H54 (cell line): ENCODE results near the gene CCDC127.
"Not testable (repeated sequence)": the region's sequence is repeated elsewhere in the genome, so short reads cannot be mapped to it uniquely, and the experiment has no call there.

ENCODE experiments used
- DNase-seq: peaks from one replicate; pipeline ENCODE4 v3.0.0; 2011; ENCODE audit warnings: low spot score, mixed read lengths; ENCODE audit not compliant: insufficient read length
- FAIRE-seq: peaks from 3 replicates; lab custom pipeline; 2011; peaks lifted over from hg19 to GRCh38; lab: Jason Lieb, UNC
- POLR2A ChIP-seq: IDR thresholded peaks from 2 replicates; pipeline ENCODE4 v1.6.1; 2011; ENCODE audit warnings: low read depth, mild to moderate bottlenecking, low read length

The CCDC127 gene

DNA sequence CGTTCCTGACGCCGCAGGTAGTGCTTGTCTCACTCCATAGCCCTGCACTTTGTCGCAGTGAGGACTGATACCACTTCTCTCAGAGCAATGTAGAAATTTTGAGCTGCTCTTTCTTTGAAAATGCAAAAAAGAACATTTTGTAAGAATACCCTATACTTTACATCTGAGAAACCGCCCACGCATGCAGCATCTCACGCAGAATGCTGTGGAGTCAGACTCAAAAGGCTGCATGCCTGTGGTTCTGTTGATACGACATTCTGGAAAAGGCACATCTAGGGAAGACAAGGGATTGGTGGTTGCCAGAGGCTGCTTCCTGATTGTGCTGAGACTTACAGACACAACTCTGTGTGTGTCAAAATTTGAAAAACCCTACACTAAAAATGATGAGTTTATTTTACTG lies 20.0 kb upstream of the CCDC127 start:
- not testable (repeated sequence) for DNase-seq, FAIRE-seq

DNA sequence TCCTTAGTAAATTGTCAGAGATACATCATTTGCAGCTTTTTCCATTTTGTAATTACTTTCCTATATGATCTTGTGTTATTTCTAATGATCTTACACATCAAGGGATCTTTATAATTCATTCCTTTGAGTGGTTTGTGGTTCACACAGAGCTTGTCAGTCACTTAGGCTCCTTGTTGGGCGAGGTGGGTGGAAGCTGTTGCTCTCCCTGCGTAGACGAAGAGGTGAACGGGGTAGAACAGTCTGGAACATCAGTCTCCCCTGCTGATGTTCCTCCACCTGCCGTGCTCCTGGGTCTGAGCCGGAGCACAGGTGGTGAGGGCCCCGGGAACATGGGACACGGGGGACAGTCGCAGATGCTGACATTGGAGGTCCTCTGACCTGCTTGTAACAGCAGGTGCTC lies 17.6 kb upstream of the CCDC127 start:
- DNase-seq, FAIRE-seq: not testable (repeated sequence)

DNA sequence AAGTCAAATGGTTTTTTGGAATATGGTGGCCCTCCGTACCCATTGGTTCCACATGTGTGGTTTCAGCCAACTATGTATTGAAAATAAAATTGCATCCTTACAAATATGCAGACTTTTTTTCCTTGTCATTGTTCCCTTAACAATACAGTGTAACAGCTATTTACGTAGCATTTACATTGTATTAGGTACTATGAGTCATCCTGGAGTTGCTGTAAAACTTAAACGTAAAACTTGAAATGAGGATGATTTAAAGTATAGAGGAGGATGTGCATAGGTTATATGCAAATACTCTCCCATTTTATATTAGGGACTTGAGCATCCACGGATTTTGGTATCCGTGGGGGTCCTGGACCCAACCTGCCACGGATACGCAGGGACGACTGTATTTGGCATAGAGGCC lies 16.5 kb upstream of the CCDC127 start:
- FAIRE-seq = no peak

DNA sequence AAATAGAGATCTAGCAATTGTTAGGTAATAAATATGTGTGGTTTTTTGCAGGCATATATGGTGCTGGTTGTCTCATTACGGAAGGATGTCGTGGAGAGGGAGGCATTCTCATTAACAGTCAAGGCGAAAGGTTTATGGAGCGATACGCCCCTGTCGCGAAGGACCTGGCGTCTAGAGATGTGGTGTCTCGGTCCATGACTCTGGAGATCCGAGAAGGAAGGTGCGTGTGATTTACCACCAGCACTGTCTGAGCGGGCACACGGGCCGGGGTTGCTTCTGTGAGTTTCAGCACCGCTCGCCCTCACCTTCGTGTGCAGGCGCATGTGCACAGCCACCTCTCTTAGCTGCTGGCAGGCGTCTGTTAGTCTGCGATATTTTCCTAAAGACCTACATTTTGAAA lies 15.5 kb upstream of the CCDC127 start:
- DNase-seq, FAIRE-seq: not testable (repeated sequence)

More for the DNA sequence above, 16.5 kb upstream of the CCDC127 start:
- no peak for DNase-seq
- TF ChIP-seq POLR2A = no peak

DNA sequence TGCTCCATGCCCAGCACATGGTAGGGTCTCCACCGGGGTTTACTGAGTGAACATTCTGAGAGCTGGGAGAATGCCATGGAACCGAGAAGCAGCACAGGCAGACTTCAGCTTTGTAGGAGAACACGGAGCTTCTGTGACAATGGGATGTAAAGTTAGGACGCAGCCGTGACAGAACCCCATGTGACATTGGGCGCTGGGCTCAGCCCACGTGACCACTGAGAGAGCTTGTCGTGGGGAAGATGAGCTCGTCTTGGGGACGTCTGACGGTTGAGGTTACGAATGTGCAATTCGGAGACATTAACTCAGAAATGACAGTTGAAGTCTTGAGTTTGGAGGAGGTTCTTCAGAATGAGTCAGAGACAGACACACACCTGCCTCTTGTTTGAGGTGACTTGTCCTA lies 13.7 kb upstream of the CCDC127 start:
- no peak for TF ChIP-seq POLR2A
- no peak for FAIRE-seq
- DNase-seq = no peak

DNA sequence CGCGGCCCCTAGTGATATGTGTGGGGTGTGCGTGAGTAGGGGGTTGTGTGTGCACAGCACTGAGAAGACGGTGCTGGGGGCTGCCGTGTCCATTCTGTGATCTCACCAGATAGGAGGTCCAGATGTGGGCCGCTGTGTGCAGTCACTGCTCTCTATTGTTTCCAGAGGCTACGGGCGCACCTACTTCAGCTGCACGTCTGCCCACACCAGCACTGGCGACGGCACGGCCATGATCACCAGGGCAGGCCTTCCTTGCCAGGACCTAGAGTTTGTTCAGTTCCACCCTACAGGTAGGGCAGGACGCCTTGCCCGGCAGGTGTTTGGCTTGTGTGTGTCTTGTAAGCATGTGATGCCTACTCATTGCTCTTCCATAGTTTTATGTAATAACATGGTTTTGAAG lies 12.8 kb upstream of the CCDC127 start:
- no peak for FAIRE-seq
- no peak for TF ChIP-seq POLR2A
- no peak for DNase-seq

DNA sequence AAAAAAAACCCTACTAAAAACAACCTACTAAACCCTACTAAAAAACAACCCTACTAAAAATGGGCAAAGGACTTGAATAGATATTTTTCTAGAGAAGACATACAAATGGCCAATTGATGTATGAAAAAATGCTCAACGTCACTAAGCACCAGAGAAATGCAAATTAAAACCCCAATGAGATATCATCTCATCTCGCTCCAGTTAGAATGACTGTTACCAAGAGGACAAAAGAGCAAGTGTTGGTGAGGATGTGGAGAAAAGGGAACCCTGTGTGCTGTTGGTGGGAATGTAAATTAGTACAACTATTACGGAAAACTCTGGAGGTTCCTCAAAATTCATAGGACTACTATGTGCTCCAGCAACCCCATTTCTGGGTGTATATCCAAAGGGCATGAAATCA lies 10.9 kb upstream of the CCDC127 start:
- DNase-seq (no peak), FAIRE-seq (no peak)
- no peak for TF ChIP-seq POLR2A

DNA sequence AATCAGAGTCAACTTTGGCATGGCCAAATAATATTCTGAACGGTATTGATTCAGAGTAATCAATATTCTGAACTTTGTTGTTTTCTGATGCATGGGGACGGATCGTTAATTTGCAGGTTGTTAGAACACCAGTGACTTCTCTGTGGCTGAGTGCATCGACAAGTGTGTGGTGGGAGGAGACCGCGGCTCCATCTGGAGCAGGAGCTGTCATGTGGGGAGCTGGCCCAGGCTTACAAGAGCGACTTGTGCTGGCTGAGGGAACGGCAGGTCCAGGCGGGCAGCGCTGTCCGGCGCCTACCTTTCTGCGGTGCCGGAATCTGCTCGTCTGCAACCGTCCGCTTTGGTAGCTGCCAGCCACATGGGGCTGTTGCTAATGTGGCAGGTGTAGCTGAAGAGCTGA lies 9.4 kb upstream of the CCDC127 start:
- not testable (repeated sequence) for FAIRE-seq, DNase-seq

DNA sequence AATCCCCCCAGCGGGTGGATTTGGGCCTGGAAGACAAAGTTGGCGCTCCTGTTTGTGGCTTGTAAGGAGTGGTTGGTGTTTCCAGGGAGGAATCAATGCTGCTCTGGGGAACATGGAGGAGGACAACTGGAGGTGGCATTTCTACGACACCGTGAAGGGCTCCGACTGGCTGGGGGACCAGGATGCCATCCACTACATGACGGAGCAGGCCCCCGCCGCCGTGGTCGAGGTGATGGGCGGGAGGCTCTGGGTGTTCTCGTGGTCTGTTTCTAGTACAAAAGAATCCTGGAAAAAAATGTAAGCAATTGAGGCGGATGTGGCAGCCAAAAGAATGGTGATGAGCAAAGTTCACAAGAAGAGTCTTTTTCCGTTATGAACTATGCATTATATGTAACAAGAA lies 7.4 kb upstream of the CCDC127 start:
- no peak for FAIRE-seq
- no peak for TF ChIP-seq POLR2A
- DNase-seq = no peak

DNA sequence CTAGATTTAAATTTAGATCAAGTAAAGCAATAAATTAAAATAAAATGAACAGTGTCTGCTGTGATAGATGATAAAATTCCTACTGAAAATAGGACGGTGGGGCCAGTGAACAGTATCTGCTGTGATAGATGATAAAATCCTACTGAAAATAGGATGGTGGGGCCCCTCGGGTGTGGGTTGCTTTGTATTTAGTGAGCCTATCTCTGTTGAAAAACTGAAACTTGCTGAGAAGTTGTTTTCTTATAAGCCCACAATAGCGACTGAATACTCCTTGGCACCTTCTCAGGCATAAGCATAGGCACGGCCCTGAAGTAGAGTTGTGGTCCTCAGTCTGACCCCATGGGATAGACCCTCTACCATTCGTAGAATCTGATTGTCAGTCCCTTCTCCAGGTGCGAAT lies 5.8 kb upstream of the CCDC127 start:
- FAIRE-seq (no peak), DNase-seq (no peak)
- no peak for TF ChIP-seq POLR2A

DNA sequence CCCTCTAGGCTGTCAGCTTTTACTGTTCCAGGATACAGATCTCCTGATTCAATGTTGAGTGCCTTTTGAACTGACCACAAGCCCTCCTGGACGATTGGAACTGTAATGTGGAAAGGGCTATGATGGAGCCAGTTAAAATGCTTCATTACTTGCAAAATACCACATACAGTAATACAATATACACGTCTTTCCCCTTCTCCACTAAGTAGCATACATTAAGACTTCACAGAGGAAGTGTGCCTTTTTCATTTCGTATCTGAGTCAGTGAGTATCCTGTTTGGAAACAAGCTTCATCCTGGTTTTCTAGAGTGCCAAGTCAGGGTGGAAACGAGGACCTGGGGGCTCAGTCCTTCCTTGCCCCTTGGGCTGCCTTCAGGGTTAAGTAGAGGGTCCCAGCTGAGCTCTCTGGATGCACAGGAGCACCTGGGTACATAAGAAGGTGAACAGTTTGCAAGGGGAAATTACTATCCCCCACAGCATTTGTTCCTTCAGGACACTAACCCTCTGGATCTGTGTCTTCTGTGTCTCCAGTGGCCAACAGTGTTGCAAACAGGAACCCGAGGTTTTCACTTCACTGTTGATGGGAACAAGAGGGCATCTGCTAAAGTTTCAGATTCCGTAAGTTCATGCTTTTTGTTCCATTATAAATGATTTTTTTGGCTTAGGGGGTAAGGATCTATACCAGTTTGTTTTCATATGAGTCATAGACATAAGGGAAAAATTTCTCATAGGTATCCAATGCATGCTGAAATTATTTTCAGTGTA lies 5.2 kb upstream of the CCDC127 start:
- not testable (repeated sequence) for FAIRE-seq, DNase-seq

DNA sequence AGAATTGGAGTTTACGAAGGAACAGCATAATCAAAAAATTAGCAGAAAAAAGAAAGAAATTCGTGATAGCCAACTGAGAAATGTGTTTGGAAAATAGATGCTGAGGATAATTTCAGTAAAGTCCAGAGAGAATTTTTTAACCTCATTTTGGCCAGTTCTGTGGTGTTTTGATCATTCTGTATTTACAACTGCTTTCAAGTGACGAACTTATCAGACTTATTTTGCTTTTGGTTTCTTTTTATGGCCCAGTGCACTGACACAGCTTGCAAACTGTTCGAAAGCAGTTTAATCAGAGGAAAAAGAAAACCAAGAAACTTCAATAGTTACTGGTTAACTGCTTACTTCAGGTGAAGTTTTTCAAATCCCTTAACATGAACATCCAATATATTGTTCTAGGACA lies 2.0 kb upstream of the CCDC127 start:
- FAIRE-seq = no peak
- no peak for TF ChIP-seq POLR2A
- DNase-seq = no peak

DNA sequence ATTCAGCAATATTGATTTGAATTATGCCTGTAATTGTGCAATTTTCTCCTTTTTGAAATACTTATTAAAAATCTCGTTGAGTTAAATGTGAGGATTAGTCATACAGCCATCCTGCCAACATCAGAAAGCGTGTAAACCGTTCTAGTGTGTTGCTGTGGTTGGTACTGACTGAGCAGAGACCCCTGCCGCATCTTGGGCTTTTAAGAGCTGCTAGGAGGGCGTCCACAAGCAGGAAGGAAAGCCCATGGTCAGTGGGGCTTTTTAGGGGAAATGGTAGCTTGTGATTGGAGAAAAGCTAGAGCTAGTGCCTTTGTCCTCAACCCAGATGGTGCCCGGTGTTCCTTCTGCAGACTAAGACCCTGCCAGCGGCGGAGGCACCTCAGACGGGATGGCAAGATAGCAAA lies 1.5 kb upstream of the CCDC127 start:
- DNase-seq (no peak), FAIRE-seq (no peak)
- no peak for TF ChIP-seq POLR2A

DNA sequence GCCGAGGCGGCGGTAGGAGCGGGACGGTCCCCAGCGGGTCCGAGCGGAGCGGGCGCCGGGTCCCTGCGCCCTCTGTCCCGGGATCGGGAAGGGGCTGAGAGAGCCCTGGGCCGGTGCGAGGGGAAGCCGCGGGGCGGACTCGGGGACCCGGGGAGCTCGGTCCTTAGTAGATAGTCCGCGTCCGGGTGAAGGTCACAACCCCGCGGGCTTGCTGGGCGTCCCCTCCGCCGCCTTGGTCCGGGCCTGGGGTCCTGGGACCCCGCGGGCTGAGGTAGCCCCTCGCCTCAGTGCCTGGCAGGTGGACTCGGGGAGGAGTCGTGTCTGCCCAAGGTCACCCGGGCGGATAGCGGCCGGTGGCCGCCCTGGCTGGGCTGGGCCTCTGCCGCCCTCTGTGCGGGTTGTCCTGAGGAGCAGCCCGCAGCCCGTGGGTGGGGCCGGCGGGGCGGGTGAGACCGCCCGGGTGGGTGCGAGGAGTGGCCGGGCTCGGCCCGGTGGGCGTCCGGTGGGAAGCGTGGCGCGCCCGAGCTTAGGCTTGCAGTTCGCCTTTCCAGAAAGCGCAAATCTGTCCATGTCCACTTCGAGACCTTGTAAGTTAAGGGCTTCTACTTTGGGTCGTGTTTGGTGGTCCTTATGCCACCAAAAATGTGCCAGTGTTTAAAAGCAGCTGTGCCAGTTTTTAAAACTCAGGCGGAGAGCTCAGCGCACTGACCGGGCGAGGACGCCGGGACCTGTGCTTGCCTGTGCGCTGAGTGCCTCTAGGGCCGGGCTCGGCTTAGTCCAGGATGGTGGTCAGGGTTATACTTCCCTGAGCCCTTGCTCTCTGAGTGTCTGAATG lies 721 bp upstream of the CCDC127 start:
- DNase-seq = no peak
- FAIRE-seq = no peak
- no peak for TF ChIP-seq POLR2A

DNA sequence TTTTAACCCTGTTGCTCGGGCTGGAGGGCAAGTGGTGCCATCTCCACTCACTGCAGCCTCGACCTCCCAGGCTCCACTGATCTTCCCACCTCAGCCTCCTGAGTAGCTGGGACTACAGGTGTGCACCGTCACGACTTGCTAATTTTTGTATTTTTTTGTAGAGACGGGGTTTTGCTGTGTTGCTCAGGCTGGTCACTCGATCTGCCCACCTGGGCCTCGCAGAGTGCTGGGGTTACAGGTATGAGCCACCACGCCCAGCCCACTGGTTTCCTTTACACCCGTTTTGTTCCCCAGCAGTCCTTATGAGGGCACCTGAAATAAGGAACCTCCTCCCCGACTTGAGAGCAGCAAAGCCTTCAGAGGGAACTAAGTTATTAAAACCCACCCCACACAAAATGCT lies 1.9 kb downstream of the CCDC127 start:
- not testable (repeated sequence) for FAIRE-seq, DNase-seq

DNA sequence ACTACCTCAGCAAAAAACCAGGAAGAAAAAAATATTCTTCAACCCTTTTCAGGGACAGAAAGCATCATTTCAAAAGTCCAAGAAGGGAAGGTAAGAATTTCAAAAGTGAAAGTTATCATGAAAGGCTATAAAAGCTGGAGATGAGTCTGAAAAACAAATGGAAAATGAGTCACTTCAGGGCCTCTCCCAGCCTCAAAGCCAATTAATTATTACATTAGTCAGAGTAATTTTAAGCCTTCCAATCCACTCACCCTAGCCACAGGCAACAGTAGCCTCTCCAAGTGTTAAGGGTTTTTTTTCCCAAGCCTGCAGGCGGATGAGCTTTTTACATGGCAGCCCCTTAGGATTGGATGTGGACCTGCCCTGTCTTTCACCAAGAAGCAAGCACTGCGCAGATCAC lies 2.7 kb downstream of the CCDC127 start:
- DNase-seq, FAIRE-seq: not testable (repeated sequence)
